GM18499 (cell line): ENCODE results near the gene NPM1.

ENCODE experiments used
- ATAC-seq: cut with Tn5 transposase; IDR thresholded peaks from one replicate; pipeline ENCODE4 v1.9.1; 2021; ENCODE audit warnings: moderate number of reproducible peaks; ENCODE audit not compliant: insufficient read depth, unreplicated experiment

NPM1 gene

DNA sequence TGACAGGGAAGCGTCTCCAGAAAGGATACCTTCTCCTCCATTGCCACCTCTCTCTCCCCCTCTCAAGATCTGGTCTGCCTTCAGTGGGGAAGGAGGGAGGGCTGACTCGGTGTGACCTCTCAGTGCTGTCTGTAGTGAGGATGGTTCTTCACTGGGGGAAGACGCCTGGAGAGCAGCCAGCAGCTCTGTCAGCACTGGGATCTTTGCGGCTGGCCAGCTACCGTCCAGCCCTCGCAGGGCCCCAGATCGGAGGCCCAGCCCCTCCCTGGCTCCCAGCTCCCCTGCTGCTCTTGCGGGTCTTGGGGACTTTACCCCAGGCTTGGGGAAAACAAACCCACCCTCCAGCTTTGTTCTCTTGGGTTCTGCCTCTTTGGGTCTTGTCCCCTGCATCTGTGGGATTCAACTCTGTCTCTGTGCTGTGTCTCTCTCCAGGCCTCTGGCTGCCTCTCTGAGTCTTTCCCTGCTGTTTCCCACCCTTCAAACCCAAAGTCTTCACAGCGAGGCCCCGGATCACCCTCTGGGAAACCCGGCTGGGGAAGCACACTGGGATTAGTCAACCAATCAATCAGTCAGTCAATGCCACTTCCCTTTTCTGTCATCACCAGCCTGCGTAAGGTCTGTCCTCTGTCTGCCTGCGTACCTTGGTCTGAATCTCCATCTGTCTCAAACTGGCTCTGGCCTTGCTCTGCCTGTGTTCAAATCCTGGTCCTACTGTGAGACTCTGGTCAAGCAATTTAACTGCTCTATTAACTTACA lies 54.8 kb downstream of the NPM1 start:
- ATAC-seq, result no peak

- ATAC-seq, result no peak
These were observed 56.9 kb downstream of the NPM1 start for GRCh38 chr5:171444582-171444981.

GRCh38 chr5:171445644-171446516 lies 58.2 kb downstream of the NPM1 start:
- no peak for ATAC-seq

DNA sequence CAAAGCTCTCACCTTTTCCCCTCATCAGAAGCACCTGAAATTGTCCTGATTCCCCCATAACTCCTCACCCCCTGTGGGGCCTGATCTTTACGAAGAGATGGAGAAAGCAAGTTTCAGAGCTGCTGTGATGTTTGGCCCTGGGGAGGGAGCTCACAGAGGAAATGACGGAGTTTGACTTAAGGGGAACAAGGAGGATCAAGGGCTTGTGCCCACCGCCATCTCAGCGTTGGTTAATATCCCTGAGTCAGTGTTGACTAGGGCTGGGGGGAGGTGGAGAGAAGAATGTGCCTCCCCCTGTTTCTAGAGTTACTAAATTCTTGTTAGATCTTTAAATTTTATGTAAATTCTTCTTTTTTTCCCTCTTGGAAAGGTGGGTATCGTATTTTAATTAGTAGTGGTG lies 59.6 kb downstream of the NPM1 start:
- no peak for ATAC-seq

DNA sequence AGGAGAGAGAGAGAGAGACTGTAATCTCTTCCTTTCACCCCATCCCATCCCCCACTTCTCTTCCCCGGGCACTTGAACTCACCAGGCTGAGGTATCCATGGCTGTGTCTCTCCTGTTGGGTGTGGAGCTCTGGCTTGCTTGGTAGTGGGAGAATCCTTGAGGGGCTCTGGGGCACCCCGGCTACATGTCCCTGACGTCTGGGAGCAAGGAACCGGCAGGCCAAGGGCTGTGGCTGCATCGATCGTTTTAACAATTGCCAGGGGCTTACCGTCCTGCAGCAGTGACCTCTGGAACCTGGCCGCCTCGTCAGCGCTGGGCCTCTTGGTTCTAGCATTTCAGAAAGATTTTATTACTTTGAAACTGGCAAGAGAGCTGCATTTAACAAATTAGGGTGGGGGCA lies 61.8 kb downstream of the NPM1 start:
- ATAC-seq, result no peak

- no peak for ATAC-seq
These were observed 63.0 kb downstream of the NPM1 start for GRCh38 chr5:171450423-171451331.

- no peak for ATAC-seq
These were observed 63.8 kb downstream of the NPM1 start for GRCh38 chr5:171451421-171451820.

DNA sequence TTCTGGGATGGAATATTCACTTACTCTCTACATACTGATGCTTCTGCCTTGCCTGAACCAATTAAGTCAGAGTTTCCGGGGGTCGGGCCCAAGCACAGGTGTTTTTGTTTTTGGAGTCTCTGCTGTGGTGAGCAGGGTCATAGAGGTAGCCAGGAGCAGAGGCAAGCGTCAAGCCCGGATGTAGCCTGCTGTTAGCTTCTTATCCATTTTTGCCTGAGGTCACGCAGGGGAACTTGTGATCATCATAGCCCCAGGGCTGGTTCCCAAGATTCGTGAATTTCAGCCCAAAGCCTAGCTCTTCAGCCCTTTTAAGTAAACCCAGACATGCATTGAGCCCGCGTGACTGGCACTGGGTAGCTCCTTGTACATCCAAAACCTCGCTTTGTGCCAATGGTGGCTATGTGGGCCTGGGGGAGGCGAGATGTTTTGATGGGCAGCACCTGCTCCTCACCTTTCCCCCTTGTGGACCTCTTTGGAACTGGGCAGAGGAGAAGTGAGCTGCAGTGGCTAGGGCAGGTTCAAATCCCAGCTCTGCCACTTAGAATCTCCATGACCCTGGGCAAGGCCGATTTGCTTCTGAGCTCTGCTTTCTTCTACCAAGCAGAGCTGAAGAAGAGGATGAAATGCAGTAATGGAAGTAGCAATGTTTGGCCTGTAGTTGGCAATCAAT lies 65.5 kb downstream of the NPM1 start:
- ATAC-seq, result no peak

DNA sequence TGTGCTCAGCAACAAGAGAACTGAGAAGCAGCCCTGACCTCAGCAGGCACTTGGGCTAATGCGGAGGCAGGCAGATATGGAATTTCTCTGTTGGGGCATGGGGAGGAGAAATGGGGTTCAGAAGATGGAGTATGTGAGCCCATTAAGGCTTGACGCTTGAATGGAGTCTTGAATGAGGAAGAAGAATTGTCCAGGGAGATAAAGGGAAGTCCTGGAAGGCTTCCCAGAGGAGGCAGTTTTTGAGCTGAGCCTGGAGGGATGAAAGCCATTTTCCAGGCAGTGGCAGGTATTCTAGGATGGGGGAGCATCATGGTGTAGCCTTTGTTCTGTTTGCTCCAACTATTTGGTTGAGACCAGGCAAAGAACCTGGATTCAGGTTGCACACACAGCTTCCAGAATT lies 66.3 kb downstream of the NPM1 start:
- no peak for ATAC-seq

GRCh38 chr5:171454549-171454948 lies 66.9 kb downstream of the NPM1 start:
- ATAC-seq, result no peak

GRCh38 chr5:171455522-171455921 lies 67.9 kb downstream of the NPM1 start:
- no peak for ATAC-seq

- no peak for ATAC-seq
These were observed 69.7 kb downstream of the NPM1 start for GRCh38 chr5:171457208-171457981.

DNA sequence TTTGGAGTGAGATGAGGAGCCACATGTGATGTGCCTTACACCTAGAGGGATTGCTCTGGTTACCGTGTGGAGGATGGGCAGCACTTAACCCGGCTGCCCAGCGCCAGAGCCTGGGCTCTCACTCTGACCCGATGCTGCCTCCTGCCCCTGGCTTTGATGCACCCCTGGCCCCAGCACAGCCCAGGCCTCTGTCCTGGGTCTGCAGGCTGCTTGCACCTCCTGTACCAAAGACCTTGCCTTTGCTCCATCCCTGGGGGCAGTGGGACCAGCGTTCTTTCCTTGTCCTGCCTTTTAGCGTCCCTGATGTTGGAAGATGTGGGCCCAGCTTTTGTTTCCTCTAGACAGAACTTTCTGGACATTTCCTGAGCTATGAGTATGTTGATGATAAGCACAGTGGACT lies 72.2 kb downstream of the NPM1 start:
- ATAC-seq, result no peak
